ENCODE data around the gene IGSF6. TPM values are rescaled to one million over a fixed set of nuclear protein-coding genes. Genes with fewer than 3 reads are reported as not detected.

IGSF6 gene
- total RNA-seq, 1 experiment from 2014 or later, result 0.36 TPM

DNA sequence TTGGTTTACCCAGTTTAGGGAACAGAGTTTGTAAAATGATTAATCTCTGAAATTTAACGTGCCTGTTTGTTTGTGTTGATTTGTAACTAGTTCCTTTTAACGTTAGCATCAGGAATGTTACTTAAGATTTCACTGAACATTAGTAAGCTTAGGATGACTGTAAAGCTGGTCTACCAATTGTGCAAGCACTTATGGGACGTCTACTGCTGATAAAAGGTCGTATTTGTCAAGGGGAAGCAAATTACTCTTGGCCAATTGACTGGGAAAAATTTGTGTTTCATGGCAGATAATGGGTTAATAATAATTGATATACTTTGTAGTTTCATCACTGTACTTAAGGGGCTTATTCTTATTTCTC is 41.2 kb downstream of the IGSF6 start:
- H2AFZ ChIP-seq (ENCODE audit: low read length), result no peak overlapping the region
- ChIA-PET POLR2A (ENCODE audit: unreplicated experiment) (interaction anchor here (0.6 kb wide), 1 partner anchor 12 kb away, joined by 9 read pairs; the partner anchor contains the start of gene METTL9), CTCF (no interaction called here)
- no peak overlapping the region for H3K4me3 ChIP-seq (ENCODE audit: low read length)
- 0 out of 2 replicates have a peak, but pooled peaks cover 11% of the 10 kb centered on the region for H4K20me1 ChIP-seq (ENCODE audit: low read length)
- H3F3A ChIP-seq (ENCODE audit: low read length, unreplicated experiment), result no peaks in the 10 kb centered on the region
- peaks cover 100% of the 10 kb centered on the region for H3K79me2 ChIP-seq (ENCODE audit: low read length)
- H3K27ac ChIP-seq (ENCODE audit: low read length), result no peak overlapping the region
- no peak overlapping the region for H3K4me2 ChIP-seq (ENCODE audit: low read length)
- no peaks in the 10 kb centered on the region for H3K9me2 ChIP-seq (replicated peaks; ENCODE audit: low read length)
- no TSS peak for BruUV-seq (replicated peaks)
- no peak overlapping the region for H3K9ac ChIP-seq (ENCODE audit: low read length)
- peaks cover 4% of the 10 kb centered on the region; the same call in 1 of the 2 replicates for H3K36me3 ChIP-seq (ENCODE audit: low read depth, low read length)
- no peak for ATAC-seq
- no peaks in the 10 kb centered on the region for H3K27me3 ChIP-seq (ENCODE audit: low read length)
- intact Hi-C loops (cut with micrococcal nuclease), result no loop called here
- DNase-seq, result peak; percentile 11
- peaks cover 31% of the 10 kb centered on the region for H3K4me1 ChIP-seq (ENCODE audit: insufficient read depth, low read length)
- H3K9me3 ChIP-seq (ENCODE audit: low read length), result no peaks in the 10 kb centered on the region
- TF ChIP-seq EZH2 (IDR thresholded peaks at IDR 0.05; ENCODE audit: low read length, unreplicated experiment) (no peak), CTCF (conservative IDR thresholded peaks at IDR 0.05; ENCODE audit: low read depth, low read length) (no peak), EZH2phosphoT487 (IDR thresholded peaks at IDR 0.05; ENCODE audit: borderline replicate concordance, low read length) (no peak)

- ATAC-seq (no peak), DNase-seq (no peak)
- H4K20me1 ChIP-seq (ENCODE audit: low read length), result 0 out of 2 replicates have a peak, but pooled peaks cover 11% of the 10 kb centered on the region
- intact Hi-C loops (cut with micrococcal nuclease), result no loop called here
- no peak overlapping the region for H2AFZ ChIP-seq (ENCODE audit: low read length)
- POLR2A ChIA-PET (ENCODE audit: unreplicated experiment), result no interaction called here
- H3K36me3 ChIP-seq (ENCODE audit: low read depth, low read length), result peaks cover 4% of the 10 kb centered on the region; the same call in 1 of the 2 replicates
- H3K27me3 ChIP-seq (ENCODE audit: low read length), result no peaks in the 10 kb centered on the region
- BruUV-seq (replicated peaks), result no TSS peak
- no peak overlapping the region for H3K4me3 ChIP-seq (ENCODE audit: low read length)
- H3K4me2 ChIP-seq (ENCODE audit: low read length), result no peak overlapping the region
- no peak overlapping the region for H3K27ac ChIP-seq (ENCODE audit: low read length)
- H3K9ac ChIP-seq (ENCODE audit: low read length), result no peak overlapping the region
- H3F3A ChIP-seq (ENCODE audit: low read length, unreplicated experiment), result no peaks in the 10 kb centered on the region
- H3K9me2 ChIP-seq (replicated peaks; ENCODE audit: low read length), result no peaks in the 10 kb centered on the region
- peaks cover 32% of the 10 kb centered on the region for H3K4me1 ChIP-seq (ENCODE audit: insufficient read depth, low read length)
- CTCF ChIA-PET, result no interaction called here
- TF ChIP-seq CTCF (conservative IDR thresholded peaks at IDR 0.05; ENCODE audit: low read depth, low read length), result no peak
- no peak for TF ChIP-seq EZH2phosphoT487 (IDR thresholded peaks at IDR 0.05; ENCODE audit: borderline replicate concordance, low read length)
- no peak for TF ChIP-seq EZH2 (IDR thresholded peaks at IDR 0.05; ENCODE audit: low read length, unreplicated experiment)
- H3K9me3 ChIP-seq (ENCODE audit: low read length), result no peaks in the 10 kb centered on the region
- peaks cover 100% of the 10 kb centered on the region for H3K79me2 ChIP-seq (ENCODE audit: low read length)
Observed at GRCh38 chr16:21610766-21611165, 41.6 kb downstream of the IGSF6 start.

GRCh38 chr16:21610006-21610544 is 42.3 kb downstream of the IGSF6 start:
- no peaks in the 10 kb centered on the region for H3K9me2 ChIP-seq (replicated peaks; ENCODE audit: low read length)
- peaks cover 100% of the 10 kb centered on the region for H3K79me2 ChIP-seq (ENCODE audit: low read length)
- POLR2A ChIA-PET (ENCODE audit: unreplicated experiment), result no interaction called here
- no peaks in the 10 kb centered on the region for H3F3A ChIP-seq (ENCODE audit: low read length, unreplicated experiment)
- H3K9ac ChIP-seq (ENCODE audit: low read length), result no peak overlapping the region
- TF ChIP-seq EZH2phosphoT487 (IDR thresholded peaks at IDR 0.05; ENCODE audit: borderline replicate concordance, low read length) (no peak), EZH2 (IDR thresholded peaks at IDR 0.05; ENCODE audit: low read length, unreplicated experiment) (no peak), CTCF (conservative IDR thresholded peaks at IDR 0.05; ENCODE audit: low read depth, low read length) (no peak)
- H3K27me3 ChIP-seq (ENCODE audit: low read length), result no peaks in the 10 kb centered on the region
- H3K9me3 ChIP-seq (ENCODE audit: low read length), result no peaks in the 10 kb centered on the region
- H3K4me2 ChIP-seq (ENCODE audit: low read length), result no peak overlapping the region
- intact Hi-C loops (cut with micrococcal nuclease), result no loop called here
- no peak overlapping the region for H3K4me3 ChIP-seq (ENCODE audit: low read length)
- peaks cover 4% of the 10 kb centered on the region; the same call in 1 of the 2 replicates for H3K36me3 ChIP-seq (ENCODE audit: low read depth, low read length)
- ATAC-seq (no peak), DNase-seq (no peak)
- BruUV-seq (replicated peaks), result no TSS peak
- CTCF ChIA-PET, result no interaction called here
- peaks cover 39% of the 10 kb centered on the region for H3K4me1 ChIP-seq (ENCODE audit: insufficient read depth, low read length)
- H3K27ac ChIP-seq (ENCODE audit: low read length), result no peak overlapping the region
- H4K20me1 ChIP-seq (ENCODE audit: low read length), result 0 out of 2 replicates have a peak, but pooled peaks cover 11% of the 10 kb centered on the region
- no peak overlapping the region for H2AFZ ChIP-seq (ENCODE audit: low read length)
